ENCODE results near the gene FCHO1.
"Not testable (repeated sequence)": the region's sequence is repeated elsewhere in the genome, so short reads cannot be mapped to it uniquely, and the experiment has no call there.

FCHO1 gene

GRCh38 chr19:17794412-17794730, 43.1 kb downstream of the FCHO1 start:
- DNase-seq (ENCODE audit: low spot score): no peak

- DNase-seq (ENCODE audit: low spot score): no peak
Measured at GRCh38 chr19:17794731-17795494, 43.6 kb downstream of the FCHO1 start, which contains the start of gene B3GNT3. Gene B3GNT3 (plus strand): TSS chr19:17795138. CDS start chr19:17807808, 12,670 bp downstream.

GRCh38 chr19:17795495-17795856, 44.2 kb downstream of the FCHO1 start:
- DNase-seq (ENCODE audit: low spot score): no peak

- no peak for DNase-seq (ENCODE audit: low spot score)
Measured at GRCh38 chr19:17796013-17796837, 44.9 kb downstream of the FCHO1 start.

- DNase-seq (ENCODE audit: low spot score): no peak
Measured at GRCh38 chr19:17796838-17797423, 45.7 kb downstream of the FCHO1 start.

- DNase-seq (ENCODE audit: low spot score): no peak
Measured at GRCh38 chr19:17797424-17798201, 46.3 kb downstream of the FCHO1 start.

- DNase-seq (ENCODE audit: low spot score): not testable (repeated sequence)
Measured at GRCh38 chr19:17798599-17798998, 47.3 kb downstream of the FCHO1 start.

- no peak for DNase-seq (ENCODE audit: low spot score)
Measured at GRCh38 chr19:17802137-17802858, 51.0 kb downstream of the FCHO1 start.

- no peak for DNase-seq (ENCODE audit: low spot score)
Measured at GRCh38 chr19:17803264-17803896, 52.1 kb downstream of the FCHO1 start.

- DNase-seq (ENCODE audit: low spot score): no peak
Measured at GRCh38 chr19:17805427-17805826, 54.1 kb downstream of the FCHO1 start.

- DNase-seq (ENCODE audit: low spot score): no peak
Measured at GRCh38 chr19:17806945-17807344, 55.7 kb downstream of the FCHO1 start.

- DNase-seq (ENCODE audit: low spot score): no peak
Measured at GRCh38 chr19:17807731-17808316, 56.5 kb downstream of the FCHO1 start.

- DNase-seq (ENCODE audit: low spot score): no peak
Measured at GRCh38 chr19:17811103-17811502, 59.8 kb downstream of the FCHO1 start.

- DNase-seq (ENCODE audit: low spot score): no peak
Measured at GRCh38 chr19:17811681-17812080, 60.4 kb downstream of the FCHO1 start.

- no peak for DNase-seq (ENCODE audit: low spot score)
Measured at GRCh38 chr19:17812099-17812498, 60.8 kb downstream of the FCHO1 start.

GRCh38 chr19:17817668-17818363, 66.5 kb downstream of the FCHO1 start:
- no peak for DNase-seq (ENCODE audit: low spot score)

GRCh38 chr19:17821190-17821589, 69.9 kb downstream of the FCHO1 start, which contains the start of gene INSL3:
Gene INSL3 (minus strand): TSS chr19:17821519. CDS start chr19:17821506, 13 bp downstream.
- DNase-seq (ENCODE audit: low spot score): no peak

- no peak for DNase-seq (ENCODE audit: low spot score)
Measured at GRCh38 chr19:17824339-17824738, 73.1 kb downstream of the FCHO1 start.

- no peak for DNase-seq (ENCODE audit: low spot score)
Measured at GRCh38 chr19:17826508-17827056, 75.3 kb downstream of the FCHO1 start.
